Activated CD4-positive, alpha-beta T cell treated with anti-CD3 and anti-CD28 coated beads, Interleukin-2, amount 50 U/mL, for 1 hour (primary cell): ENCODE measurements around the gene SLC29A3.
"Not testable (repeated sequence)": the region's sequence is repeated elsewhere in the genome, so short reads cannot be mapped to it uniquely, and the experiment has no call there.

Experiments
- DNase-seq: peaks from one replicate; pipeline ENCODE4 v3.0.0-alpha.2; 2020

Gene SLC29A3

DNA sequence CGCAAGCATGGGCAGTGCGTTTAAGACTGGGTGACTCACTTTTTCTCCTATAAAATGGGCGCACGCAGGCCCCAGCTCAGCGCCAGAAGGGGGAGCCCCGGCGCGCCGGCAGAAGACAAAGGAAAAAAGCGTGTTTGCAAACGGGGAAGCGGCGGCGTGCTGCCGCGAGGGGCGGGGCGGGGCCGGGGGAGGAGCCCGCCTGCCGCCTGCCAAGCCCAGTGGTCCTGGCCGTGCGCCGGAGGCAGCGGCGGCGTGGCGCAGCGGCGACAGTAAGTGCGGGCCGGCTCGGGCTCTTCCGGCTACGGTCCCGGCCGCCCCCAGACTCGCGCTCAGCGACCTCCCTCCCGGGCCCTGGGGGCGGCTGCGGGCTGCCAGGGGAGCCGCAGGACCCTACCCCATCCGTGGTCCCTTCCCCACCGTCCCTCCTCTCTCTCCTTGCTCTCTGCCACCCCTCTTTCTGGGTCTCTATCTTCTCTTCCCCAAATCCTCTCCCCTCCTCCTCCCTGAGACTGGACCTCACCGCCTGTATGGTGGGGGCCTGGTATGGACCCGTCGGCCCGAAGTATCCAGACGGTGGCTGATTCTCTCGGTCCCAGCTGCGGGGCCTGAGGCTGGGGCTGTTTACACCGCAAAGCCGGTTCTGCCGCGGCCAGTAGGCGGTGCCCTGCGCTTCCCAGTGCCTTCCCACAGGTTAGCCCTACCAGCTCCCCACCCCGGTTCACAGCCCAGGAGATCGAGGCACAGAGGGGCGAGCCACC lies at the start of gene SLC29A3:
Gene SLC29A3, plus strand, starts transcription at position 218 of the 758 bp plus-strand sequence. Its CDS starts 51 bp downstream, at position 269.
- DNase-seq = peak; percentile 80

DNA sequence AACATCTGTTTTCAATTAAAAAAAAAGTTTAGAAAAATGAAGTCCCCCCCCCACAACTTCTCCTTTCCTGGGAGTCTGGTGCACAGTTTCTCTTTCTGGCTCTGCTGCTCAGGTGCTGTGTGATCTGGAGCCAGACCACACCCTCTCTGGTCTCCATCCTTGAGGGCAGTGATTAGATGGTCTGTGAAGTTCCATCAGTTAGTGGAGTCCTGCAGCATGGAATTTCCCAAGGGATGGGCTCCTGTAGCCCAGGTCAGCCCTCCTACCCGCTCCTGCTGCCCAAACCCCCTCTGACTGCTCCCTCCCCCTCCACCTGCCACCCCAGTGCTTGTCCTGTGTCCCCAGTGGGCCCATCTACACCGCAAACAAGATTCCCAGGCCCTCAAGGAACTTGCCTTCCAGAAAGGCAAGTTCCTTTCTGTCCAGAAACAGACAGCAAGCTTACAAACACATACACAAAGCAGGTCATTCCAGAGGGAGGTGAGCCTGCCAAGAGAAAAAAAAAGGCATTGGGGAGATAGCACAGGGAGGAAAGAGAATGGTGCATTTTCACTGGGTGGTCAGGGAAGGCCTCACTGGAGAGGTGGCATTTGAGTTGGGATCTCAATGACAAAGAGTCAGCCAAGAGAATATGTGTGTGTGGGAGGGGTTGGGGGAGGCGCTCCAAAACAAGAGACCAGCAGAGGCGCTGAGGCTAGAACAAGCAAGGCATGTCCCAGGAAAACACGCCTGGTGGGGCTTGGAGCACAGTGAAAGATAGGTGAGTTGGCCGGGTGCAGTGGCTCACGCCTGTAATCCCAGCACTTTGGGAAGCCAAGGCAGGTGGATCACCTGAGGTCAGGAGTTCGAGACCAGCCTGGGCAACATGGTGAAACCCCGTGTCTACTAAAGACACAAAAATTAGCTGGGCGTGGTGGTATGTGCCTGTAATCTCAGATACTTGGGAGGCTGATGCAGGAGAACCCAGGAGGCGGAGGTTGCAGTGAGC lies 49.5 kb upstream of the SLC29A3 start:
- DNase-seq = no peak

DNA sequence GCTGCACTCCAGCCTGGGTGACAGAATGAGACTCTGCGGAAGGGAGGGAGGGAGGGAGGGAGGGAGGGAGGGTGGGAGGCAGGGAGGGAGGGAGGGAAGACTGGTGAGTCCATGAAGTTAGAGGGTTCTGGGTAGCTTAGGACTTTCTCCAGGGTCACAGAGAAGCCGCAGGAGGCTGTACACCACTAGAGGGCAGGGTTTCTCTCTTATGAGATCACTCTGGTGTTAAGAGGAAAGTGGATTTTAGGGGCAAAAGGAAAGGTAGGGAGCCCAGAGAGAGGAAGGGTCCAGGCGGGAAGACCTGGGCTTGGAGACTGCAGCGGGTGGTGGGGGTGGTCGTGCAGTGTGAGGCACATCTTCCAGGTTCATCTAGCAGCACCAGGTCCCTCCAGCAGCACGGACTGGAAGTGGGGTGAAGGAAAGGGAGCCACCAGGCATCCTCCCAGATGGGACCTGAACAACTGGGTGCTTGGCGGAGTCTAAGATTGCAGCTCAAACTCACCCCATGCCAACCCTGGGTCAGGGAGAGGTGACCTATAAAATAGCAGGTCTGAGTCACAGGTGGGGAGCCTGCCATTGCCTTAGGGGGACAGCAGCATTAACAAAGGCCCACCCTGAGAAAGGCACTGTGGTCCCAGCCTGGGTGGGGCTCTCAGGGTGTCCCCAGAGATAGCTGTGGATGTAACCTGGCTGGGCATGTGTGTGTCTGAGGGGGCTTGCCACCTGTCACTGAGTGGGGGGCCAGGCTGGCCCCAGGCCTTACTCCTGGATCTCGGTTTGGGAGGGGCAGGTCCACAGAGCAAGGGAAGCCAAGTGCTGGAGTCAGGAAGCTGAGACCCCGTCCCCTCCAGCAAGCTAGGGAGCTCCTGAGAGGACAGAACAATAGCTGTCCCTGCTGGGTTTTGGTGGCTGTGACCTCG lies 48.5 kb upstream of the SLC29A3 start:
- peak; percentile 10 for DNase-seq

DNA sequence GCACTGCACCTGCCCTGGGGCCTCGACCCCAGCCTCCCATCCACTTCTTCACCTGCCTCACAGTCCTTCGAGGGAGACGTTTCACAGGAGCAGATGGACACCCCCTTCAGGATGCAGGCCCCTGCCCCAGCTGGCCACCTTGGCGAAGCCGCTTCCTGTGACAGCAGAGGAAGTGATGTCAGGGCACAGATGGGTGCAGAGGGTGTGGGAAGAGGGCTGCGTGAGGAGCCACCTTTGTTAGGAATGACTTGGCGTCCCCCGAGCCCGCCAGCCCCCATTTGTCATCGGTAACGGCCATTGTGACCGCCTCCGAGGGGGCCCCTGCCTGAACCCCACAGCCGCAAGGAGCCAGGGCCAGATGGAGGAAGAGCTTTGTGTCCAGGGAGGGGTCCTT lies 47.4 kb upstream of the SLC29A3 start:
- DNase-seq = no peak

DNA sequence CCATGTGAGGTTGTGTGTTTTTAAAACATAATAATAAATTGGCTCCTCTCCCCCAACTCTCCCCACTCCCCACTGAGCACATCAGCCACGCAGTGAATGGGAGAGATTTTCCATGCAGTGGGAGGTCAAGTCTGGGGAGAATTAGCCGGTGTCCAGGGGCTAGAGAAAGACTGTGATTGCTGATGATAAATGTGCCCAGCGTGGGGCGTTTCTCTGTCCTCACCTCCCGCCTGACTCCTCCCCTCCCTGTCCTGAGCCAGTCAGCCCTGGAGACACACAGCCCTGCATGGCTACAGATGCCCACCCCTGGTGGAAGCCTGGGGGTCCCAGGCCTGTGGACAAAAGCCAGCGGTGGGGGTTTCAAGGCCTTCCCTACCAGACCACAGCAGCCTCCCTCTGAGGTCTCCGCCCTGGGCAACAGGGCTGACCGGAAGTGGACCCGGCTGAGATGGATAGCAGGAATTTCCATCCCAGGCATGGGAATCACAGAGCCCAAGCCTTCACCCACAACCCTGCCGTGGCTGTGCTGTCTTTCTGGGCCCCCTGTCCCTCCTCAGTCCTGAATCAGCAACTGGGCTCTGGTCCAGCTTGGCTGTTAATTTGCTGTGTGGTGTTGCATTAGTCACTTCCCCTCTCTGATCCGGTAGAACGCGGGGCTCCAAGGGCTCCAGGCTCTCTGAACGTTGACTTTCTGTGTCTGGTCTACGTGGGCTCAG lies 46.8 kb upstream of the SLC29A3 start:
- no peak for DNase-seq

DNA sequence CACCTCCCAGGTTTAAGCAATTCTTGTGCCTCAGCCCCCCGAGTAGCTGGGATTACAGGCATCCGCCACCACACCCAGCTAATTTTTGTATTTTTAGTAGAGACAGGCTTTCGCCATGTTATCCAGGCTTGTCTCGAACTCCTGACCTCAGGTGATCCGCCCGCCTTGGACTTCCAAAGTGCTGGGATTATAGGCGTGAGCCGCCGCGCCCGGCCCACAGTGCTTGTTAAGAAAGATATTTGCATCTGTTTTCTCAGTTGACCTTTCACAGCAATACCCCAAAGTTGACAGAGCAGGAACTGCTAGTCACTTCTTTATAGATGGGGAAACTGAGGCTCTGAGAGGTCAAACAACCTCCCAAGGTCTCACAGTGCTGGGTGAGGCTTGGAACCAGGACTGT lies 46.1 kb upstream of the SLC29A3 start:
- not testable (repeated sequence) for DNase-seq

DNA sequence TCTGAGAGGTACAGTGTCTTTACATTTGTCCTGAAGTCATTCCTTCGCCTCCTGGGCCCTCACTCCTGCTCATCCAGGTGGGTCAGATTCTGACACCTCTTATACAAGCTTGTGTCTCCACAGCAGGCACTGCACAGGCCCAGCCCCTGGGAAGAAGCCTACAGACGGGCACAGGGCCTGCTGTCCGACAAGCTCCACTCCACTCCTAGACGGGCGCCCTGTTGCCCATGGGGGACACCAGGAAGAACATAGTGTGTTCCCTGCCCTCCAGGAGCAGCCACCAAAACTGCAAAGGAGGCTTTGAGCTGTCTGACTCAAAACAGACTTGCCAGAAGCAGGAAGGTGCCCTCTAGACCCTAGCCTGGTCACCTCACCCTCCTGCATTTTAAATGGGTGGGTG lies 45.6 kb upstream of the SLC29A3 start:
- DNase-seq = no peak

DNA sequence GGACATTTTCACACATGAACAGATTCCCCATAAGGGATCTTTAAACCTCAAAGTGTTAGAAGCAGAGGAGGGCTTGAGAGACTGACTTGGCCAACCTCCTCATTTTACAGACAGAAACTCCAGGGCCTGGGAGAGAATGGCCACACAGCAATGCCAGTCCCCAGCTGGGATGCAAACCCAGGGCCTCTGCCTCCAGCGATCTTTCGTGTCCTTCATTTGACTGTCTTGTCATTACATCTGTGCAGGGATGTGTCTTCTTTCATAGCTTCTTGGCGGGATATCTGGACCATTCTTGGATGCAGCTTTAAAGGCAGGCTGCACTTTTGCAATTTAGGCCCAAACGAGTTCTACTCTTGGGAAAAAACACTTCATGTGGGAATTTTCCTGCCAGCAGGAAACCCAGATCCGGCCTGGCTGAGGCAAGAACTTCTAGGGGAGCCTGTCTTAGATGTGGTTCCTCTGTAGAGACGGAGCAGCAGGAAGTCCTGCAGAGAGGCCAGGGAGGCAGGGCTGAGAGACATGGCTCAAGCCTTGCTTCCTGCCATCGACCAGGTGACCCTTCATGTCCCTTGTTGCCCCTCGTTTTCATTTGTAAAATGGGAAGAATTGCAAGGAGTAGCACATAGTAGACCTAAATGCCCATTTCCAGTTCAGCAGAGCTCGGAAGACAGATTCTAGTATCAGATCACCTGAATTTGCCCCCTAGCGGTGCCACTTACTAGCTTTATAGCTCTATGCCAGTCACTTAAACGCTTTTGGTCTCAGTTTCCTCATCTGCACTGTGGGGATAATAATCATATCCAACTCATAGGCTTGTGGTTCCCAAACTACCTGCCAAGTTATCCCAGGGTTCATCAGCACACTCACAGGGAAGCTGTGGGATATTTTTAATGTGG lies 43.9 kb upstream of the SLC29A3 start:
- DNase-seq = no peak

DNA sequence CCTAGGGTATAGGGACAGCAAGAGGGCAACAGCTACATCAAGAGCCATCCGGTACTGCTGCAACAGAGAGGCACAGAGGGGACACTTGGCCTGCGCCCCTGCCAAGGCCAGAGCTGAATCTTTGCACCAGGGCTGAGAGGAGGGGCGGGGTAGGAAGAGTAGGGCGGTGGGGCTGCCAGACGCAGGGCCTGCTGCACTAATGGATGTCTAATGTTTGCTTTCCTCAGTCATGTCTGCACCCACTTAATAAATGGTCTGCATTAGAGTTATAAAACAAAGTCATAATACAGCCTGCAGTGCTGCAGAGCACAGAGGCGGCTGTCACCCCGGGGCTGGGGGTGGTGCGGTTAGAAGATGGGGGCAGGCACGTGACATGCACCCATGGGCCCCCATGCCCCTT lies 42.2 kb upstream of the SLC29A3 start:
- DNase-seq = no peak

DNA sequence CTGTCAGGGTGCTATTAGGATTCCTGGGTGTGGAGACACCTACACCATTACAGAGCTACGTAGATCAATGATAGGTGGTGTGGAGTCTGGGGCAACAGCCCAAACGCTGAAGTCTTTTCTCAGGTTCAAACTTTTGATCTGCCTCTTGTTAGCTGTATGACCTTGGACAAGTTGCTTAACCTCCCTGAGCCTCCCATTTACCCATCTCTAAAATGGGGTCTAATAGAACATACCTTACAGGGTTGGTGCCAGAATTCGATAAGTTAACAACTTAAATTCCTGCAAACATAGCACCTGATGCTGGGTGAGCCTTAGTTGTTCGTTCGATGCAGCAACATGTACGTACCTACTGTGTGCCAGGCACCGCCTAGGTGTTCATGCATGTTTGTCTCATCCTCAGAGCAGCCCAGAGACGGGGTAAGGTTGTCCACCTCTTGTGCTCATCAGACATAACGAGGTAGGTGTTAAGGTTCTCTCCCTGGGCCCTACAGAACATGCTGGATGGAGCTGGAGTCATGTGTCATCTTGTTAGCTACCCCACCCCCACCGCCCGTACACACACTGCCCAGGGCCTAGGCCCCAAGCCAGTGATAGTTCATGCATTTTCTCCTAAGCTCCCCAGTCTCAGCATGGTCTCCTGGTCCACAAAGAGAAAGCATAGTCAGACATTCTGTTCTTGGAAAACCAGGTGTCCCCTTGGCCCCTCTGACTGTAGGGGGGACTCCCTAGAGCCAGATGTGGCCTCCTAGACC lies 41.0 kb upstream of the SLC29A3 start:
- no peak for DNase-seq

DNA sequence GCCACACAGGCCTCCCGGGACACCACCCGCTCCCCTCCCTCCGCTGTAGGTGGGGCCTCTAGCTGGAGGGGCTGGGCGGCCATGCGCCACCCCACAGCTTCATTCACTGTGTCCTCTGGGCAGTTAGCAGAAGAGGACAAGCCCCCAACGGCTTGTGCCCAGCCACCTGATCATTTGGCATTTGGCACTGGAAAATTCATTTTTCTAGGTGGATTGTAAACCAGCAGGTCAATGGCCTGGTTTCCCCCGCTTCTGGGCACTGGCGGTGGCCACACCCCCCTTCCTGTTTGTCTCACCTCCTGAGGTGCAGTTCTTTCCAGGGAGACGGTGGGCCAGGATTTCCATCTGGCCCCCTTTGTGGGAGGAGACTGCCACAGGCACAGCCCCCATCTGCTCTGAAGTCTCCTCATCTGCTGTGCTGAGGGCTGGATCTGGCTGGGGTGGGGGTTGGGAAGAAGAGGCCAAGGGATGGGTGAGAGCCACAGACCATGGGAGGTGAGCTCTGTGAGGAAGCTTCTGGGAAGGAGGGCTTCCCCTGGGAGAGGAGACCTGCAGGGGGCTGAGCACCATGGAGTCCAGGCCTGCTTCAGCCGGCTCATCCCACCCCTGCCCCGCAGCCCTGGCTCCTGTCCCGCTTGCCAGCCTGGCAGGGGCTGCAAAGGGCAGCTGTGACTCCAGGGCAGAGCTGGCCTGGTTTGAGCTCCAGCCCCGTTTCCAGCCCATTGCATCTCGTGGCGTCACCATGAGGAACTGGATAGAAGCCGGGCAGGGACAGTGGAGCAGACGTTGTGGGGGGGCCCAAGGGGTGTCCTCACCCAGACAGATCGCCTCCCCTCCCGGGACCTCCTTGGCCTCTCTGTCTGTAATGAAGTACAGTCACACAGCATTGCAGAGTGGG lies 40.1 kb upstream of the SLC29A3 start:
- no peak for DNase-seq

DNA sequence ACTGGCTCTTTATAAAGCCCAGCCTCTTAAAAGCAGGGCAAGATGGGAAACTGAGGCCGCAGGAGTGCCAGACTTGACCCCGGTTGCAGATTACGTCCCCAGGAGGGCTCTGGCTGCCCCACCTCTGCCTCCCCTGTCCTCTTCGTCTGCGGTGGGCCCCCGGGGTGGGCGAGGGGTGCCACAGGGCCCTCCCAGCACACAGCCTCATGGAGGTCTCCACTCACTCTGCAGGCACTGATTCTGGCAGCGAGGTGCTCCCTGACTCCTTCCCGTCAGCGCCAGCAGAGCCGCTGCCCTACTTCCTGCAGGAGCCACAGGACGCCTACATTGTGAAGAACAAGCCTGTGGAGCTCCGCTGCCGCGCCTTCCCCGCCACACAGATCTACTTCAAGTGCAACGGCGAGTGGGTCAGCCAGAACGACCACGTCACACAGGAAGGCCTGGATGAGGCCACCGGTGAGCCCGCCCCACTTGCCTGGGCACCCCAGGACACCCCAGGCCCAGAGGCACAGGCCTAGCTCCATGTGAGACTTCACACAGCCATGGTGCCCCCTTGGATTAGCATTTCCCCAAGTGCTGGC lies 39.4 kb upstream of the SLC29A3 start:
- DNase-seq = no peak

DNA sequence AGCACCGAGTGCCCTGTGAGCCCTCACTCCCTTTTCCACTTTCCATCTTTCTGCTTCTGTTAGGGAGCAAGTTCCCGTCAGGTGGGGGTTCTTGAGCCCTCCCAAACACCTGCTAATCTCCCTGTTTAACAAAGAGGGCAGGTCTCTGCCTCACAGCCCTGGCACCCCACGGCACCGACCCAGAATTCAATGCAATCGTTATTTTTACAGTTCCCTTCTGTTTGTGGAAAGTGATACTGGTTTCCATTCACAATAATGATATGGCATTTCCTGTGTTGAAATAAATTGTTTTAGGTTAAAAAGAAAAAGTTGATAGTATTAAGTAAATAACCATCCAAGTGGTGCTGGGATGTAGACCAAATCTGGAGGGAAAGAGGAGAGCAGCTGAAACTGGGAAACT lies 38.8 kb upstream of the SLC29A3 start:
- DNase-seq = no peak

DNA sequence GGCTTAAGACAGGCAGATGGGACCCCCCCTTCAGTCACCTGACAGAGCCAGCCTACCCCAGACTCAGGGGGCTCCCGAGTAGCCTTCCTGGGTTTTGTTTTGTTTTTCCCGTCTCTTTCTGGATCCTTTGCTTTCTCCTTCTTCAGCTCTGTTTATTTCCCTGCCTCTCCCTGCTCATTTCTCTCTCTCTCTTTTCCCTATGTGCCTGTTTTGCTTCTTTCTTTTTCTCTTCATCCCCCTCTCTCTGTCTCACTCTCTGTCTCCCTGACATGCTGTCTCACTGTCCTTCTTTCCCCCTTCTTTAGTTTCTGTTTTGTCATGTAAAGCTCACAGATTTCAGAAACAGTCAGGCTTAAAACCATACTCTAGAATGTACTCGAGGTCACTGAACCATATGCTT lies 38.2 kb upstream of the SLC29A3 start:
- DNase-seq = no peak

DNA sequence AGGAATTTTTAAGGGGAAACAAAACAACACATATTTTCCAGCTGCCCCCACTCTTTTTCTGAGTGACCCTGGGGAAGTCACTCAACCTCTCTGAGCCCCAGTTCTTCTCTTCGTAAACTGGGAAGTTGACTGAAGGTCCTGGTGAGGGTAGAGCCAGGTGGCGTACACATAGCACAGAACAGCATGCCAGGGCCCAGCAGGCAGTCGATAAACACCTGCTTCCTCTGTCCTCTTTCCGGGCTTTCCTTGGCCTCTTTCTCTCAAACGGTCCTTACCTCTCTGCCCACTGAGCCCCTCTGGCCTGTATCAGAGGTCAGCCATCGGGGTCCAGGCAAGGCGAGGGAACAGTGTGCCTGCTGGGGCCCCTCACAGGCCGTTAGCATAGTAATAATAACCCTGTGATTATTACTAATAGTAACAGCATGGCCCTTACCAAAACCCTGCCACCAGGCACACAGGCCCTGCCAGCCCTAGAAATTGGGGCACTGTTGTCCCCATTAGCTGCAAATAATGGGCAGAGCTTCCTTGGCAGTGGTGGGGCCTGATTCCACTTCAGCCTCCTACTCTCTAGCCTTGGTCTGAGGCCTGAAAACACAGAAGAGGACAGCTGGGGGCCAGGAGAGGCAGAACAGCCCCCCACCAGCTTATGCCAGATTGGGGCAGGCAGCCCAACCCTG lies 37.3 kb upstream of the SLC29A3 start:
- no peak for DNase-seq

DNA sequence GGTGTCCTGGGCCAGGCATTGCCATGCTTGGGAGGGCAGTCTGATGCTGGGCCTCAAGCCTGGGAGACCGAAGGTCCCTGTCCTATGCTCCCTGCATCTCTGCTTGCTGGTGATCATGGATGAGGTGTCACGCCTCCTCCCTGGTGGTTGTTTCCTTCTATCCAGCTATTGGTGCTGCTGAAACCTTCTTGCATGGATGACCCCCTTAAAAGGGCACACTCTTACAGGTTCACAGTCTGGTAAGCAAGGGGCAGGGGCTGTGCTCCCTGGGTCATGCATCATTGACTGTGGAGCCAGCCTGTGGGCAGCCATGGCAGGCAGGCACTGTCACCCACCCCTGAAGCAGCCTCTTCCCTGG lies 36.8 kb upstream of the SLC29A3 start:
- DNase-seq = no peak

DNA sequence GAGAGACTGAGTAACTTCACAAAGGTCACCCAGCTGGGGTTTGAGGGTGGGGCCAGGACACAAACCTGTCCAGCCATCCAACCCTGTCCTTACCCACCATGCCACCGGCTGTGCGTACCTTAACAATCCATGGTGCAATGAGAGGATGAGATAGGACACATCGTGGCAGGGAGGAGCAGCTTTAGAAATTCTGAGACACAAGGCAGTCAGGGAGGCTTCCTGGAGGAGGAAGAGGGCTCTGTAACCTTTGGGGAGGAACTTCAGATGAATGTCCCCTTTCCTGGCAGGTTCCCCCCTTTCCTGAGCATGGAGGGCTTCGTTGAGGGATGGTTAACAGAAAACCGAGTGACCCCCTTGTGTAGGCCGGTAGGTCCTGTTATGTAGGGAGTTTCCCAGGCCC lies 35.6 kb upstream of the SLC29A3 start:
- DNase-seq = no peak

DNA sequence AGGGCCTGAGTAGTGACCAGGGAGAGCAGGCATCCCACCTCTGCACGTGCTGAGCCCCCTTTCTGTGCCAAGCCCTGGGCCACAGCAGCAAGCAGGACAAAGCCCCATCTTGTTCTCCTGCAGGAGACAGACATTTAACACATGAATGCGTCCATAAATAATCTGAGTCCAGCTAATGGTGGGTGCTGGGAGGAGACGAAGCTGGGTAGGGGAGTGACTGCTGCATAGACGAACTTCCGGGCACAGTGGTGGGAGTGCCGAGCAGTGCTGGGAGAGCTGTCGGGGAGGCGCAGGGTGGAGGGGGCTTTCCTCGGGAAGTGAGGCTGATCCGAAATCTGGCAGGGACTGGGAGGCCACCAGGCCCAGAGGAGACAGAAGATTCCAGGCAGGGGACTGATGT lies 35.2 kb upstream of the SLC29A3 start:
- no peak for DNase-seq
